ENCODE data around the gene SCIN.
"Not testable (repeated sequence)": the region's sequence is repeated elsewhere in the genome, so short reads cannot be mapped to it uniquely, and the experiment has no call there.

The SCIN gene

DNA sequence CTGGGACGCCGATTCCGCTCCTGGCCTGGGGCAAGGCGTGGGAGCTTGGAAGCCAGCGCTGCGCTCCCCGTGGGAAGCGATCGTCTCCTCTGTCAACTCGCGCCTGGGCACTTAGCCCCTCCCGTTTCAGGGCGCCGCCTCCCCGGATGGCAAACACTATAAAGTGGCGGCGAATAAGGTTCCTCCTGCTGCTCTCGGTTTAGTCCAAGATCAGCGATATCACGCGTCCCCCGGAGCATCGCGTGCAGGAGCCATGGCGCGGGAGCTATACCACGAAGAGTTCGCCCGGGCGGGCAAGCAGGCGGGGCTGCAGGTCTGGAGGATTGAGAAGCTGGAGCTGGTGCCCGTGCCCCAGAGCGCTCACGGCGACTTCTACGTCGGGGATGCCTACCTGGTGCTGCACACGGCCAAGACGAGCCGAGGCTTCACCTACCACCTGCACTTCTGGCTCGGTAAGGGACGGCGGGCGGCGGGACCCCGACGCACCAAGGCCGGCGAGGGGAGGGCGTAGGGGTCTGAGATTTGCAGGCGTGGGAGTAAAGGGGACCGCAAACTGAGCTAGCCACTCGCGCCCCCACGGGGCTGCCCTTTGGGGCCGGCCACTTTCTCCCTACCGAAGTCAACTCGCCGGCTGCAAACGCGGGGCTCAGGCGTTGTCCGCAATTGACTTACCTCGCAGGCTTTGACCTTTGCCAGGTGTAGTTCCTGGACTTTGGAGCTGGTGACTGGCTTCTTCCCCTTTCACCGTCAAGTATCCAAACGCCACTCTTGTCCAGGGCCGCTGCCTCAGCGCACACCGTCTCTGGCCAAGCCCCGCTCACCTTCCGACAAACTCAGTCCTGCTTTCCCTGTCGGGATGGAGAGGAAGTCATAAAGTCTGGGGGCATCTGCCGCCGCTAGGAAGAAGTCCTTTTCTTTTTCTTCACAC, at the start of gene SCIN:
SCIN (plus strand) TSS at position 187 of the 928 bp plus-strand sequence; CDS start at position 254, 67 bp downstream.
- peak; percentile 87 for DNase-seq

DNA sequence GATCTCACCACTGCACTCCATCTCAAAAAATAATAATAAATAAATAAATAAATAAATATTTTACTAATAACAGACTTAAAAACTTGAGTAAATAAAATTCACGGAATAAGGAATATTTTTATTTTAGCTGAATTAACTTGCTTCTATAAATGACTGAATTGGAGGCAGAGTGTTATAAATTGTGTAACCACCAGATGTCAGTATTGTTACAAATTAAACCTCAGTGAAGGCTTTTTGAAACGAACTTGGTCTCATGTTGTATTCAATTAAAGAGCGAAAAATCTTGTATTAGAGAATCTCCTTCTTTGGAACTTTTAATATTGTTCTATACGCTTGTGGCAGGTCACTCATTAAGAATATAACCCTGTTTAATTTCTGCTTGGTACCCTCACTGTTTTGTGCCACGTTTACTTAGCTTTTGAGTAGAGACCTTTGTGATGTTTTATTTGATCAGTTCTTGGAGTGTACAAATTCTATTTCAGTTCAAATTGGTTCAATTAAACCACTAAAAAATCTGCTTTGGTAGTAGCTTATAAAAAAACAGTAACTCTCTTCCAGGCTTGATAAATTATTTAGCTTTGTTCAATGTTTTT, 45.6 kb upstream of the SCIN start:
- DNase-seq, result peak; percentile 47

DNA sequence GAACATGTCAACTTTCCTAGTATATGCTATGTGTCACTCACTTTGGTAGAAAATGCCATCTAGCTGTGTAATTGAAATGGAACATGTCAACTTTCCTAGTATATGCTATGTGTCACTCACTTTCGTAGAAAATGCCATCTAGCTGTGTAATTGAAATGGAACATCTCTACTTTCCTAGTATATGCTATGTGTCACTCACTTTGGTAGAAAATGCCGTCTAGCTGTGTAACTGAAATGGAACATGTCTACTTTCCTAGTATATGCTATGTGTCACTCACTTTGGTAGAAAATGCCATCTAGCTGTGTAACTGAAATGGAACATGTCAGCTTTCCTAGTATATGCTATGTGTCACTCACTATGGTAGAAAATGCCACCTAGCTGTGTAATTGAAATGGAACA, 43.8 kb upstream of the SCIN start:
- not testable (repeated sequence) for DNase-seq

DNA sequence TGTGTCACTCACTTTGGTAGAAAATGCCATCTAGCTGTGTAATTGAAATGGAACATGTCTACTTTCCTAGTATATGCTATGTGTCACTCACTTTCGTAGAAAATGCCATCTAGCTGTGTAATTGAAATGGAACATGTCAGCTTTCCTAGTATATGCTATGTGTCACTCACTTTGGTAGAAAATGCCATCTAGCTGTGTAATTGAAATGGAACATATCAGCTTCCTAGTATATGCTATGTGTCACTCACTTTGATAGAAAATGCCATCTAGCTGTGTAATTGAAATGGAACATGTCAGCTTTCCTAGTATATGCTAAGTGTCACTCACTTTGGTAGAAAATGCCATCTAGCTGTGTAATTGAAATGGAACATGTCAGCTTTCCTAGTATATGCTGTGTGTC, 42.9 kb upstream of the SCIN start:
- not testable (repeated sequence) for DNase-seq

DNA sequence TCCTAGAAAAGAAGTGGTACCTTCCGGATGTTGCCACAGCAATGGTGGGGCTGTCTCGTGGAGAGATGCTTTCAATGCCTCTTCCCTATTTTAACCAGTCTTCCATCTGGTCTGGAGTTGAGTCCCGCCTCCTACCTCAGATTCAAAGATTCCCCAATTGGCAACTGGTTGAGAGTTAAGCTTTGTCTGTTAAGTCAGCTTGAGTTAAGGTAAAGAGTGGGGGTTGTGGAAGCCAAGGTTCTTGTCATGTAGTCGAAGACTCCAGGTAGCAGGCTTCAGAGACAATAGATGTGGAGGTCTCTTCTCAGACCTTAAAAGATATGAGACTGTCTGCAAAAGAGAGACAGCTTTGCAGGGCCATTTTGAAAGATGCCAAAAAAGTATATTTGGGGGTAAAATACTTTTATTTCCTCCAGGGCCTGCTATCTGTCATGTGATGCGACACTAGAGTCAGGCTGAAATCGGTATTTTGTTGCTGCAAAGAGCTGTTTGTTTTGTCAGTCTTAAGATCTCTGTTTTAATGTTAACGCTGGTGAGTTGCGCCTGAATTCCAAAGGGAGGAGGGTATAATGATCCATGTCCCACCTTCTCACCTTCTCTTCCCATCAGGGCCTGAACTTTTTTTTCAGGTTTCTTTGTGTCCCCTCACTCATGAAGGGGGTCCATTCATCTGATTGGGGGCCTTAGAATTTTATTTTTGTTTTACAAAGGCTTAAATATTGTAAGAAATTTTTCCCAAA, 40.4 kb upstream of the SCIN start:
- DNase-seq, result no peak

DNA sequence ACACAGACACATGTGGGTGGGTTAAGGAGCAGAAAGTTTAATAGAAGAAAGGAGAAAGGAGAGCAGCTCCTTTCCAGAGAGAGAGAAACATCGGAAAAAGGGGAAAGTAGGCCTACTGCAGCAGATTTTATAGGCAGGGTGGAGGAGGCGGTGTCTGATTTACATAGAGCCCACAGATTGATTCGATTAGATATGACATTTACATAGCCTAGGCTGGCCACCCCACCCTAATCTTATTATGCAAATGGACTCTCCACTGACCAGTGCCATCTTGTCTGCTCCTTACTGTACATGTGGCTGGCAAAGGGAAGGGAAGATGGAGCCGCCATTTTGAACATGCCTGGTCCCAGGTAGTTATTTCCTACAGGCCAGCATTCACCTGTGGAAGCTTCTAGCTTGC, 38.7 kb upstream of the SCIN start:
- no peak for DNase-seq

DNA sequence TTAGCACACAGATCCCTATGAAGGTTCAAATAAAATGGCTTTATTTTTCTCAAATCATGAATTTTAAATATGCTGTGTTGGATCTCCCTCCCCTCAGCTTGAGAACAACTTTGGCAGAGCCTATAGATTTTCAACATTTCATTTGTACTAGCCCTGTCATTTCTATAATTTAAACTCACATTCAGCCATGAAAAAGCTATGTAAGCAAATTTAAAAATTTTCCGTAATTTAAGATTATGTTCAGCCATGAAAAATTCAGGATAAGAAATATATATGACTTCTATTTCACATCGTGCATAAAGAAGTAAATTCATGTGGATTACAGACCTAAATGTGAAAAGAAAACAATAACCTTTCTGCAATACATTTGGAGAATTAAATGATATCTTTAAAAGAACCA, 36.5 kb upstream of the SCIN start:
- no peak for DNase-seq

DNA sequence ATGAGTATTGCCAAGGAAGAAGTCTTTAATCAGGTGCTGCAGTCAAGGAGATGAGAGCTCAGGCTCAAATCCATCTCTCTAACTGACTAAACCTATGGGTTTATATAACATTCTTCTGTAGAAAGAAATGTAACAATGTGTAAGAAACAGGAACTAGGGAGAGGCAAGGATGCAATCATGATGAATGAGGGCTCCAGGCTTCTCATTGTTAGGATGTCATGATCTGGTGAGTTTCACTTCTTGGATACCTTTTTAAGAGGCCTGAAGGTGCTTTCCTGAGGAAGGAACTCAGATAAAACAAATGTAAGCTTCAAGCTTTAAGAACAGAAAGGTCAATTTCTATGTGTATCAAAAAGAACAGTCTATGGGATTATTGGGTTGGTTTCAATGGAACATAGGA, 30.8 kb upstream of the SCIN start:
- no peak for DNase-seq

DNA sequence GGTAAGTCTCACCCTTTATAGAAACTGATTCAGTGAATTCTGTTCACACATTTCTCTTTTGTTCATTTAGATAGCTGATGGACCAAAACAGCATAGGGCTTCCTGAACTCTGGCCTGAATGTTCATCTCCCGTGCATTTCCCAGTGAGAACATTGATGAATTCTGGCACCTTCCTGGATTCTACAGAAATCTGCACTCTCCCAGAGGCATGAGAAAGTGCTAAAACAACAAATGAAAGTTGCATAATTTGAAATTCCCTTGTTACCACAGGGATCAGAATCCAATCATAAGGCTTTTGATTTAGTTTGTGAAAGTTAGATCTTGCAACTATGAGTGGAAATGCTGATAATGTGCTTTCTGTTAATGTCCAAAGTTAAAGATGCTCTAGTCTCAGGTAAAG, 29.7 kb upstream of the SCIN start:
- DNase-seq, result no peak

DNA sequence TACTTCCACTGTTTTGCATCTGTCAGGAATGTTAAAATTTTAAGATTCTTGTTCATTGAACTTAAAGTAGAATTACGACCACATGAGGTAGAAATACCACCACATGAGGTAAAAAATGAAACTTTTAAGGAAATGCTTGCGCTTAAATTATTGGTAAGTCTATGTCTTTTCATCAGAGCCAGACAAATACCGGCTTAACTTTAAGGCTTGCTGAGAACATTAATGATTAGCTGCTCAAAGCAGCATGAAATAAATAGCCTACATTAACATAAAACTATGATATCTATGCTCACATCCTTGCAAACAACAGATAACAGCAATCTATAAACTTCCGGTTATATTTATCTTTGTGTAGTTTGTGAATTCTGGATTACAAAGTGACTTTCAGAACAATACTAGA, 26.9 kb upstream of the SCIN start:
- no peak for DNase-seq

DNA sequence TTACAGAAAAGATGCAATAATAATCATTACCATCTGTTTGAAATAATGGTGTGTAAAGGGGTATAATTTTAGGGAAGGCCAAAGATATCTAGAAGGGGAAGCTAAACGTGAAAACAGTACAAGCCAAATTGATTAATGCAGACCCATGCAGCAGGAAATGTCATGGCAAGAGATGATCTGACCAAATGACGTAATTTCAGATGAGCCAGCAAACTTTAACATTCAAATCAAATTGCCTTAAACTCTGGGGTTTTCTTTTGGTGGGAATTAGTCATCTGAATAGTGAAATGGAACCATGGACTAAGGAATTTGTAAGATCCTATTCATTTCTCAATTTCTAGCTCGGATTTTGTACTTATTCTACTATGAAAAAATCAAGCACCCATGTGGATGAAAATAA, 21.4 kb upstream of the SCIN start:
- no peak for DNase-seq

DNA sequence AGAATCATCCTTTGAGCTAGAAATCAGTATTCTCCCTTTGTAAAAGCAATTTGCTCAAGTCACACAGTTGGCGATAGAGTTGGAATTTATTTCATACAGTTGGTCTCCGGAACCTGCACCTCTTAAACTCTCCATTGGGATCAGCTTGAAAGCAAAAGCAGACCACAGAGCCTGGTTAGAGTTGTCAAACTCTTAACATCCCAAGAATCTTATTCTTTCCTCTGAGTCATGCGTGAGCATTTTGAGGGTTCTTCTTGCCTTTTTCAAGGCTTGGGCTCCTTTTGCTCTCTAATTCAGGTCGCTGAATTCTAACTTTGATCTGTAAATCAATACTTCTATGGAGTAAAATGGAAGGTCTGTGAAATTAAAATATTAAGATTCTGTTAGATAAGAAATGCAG, 19.6 kb upstream of the SCIN start:
- DNase-seq, result no peak

DNA sequence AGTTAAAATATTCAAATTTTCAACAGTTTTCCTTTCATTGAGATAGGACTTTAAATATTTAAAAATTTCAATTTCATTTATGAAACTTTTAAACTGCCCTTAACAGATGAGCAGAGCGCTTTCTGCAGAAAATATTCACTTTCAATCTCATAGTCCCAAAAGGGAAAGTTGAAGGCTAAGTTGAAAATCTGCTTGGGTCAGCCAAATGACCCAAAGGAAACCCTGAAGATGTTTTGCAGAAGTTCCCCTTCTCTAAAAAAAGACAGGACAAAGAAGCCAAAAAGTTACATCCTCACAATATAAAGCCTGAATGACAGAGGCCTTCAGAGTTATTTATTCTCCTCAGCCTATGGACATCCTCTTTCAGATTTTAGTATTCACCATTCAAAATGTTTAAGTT, 17.6 kb upstream of the SCIN start:
- DNase-seq, result no peak

DNA sequence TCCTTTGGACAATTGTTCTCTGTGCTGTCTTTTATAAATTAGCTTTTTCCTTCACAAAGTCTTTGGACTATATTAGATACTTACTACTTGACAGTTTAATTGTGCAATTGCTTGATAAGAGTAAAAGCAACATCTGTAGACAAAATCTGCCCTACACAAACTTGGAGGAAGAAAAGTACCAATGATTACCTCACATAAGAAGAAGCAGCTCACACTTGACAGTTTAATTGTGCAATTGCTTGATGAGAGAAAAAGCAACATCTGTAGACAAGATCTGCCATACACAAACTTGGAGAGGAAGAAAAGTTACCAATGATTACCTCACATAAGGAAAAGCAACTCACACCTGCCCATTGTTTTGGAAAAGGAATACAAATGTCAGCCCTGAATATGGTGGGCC, 17.1 kb upstream of the SCIN start:
- DNase-seq, result no peak

DNA sequence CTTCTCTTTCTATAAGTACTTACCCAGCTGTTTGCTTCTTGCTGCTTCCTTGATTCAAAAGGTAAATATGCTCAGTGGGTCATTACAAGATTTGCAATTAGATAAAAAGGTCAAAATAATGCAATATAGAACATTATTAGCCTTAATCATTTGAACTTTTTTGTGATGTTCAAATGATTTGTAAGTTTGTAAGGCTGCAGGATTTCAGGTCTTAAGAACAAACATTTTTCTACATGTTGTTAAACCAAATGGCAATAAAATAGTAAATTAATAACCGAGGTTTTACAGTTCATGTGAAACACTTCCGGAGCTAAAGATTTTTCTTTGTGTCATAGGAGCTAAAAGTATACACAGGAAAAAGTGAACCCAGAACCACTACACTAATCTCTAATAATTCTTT, 16.2 kb upstream of the SCIN start:
- DNase-seq, result no peak

DNA sequence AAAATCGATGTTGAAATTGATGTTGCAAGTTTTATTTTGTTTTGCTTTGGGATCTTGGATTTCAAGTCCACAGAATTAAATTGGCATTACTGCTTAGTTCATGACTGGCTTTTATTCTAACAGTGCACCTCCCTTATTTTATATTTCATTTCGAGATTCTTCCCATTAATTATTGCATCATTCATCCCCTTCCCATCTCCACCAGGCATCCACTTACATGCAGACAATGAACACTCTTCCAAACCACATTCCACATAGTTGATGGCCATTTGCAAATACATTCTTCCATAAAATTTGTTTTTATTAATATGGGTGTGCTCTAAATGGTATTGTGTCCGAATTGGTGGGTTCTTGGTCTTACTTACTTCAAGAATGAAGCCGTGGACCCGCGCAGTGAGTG, 15.6 kb upstream of the SCIN start:
- no peak for DNase-seq

DNA sequence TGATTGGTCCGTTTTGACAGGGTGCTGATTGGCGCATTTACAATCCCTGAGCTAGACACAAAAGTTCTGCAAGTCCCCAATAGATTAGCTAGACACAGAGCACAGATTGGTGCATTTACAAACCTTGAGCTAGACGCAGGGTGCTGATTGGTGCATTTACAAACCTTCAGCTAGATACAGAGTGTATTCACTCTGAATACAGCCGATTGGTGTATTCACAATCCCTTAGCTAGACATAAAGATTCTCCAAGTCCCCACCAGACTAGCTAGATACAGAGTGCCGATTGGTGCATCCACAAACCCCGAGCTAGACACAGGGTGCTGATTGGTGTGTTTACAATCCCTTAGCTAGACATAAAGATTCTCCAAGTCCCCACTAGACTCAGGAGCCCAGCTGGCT, 14.8 kb upstream of the SCIN start:
- DNase-seq, result not testable (repeated sequence)

DNA sequence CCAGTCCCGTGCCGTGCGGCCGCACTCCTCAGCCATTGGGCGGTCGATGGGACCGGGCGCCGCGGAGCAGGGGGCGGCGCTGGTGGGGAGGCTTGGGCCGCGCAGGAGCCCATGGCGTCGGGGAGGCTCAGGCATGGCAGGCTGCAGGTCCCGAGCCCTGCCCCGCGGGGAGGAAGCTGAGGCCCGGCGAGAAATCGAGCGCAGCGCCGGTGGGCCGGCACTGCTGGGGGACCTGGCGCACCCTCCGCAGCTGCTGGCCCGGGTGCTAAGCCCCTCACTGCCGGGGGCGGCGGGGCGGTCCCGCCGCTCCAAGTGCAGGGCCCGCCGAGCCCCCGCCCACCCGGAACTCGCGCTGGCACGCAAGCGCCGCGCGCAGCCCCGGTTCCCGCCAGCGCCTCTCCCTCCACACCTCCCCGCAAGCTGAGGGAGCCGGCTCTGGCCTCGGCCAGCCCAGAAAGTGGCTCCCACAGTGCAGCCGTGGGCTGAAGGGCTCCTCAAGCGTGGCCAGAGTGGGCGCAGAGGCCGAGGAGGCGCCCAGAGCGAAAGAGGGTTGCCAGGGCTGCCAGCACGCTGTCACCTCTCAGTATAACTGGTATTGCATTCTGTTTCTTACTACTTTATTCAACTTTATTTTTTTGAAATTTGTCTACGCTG, 14.3 kb upstream of the SCIN start:
- DNase-seq, result not testable (repeated sequence)

DNA sequence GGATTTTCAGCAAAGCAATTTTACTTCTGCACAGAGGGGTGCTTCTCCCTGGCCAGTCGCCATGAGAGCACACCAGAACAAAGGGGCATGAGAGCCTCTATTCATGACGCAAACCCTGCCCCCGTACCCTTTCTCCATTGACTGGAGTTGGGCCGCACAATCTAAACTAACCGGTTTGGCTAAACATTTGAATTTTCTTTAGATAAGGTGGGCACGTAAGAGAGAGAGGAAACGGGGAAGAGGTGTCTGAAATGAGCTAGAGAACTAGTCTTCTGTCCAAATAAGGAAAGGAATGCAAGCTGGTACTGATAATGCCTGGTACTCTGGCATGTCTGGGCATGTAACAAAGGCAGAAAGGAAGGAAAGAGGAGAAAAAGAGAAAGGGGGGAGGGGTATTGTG, 13.2 kb upstream of the SCIN start:
- DNase-seq, result no peak

DNA sequence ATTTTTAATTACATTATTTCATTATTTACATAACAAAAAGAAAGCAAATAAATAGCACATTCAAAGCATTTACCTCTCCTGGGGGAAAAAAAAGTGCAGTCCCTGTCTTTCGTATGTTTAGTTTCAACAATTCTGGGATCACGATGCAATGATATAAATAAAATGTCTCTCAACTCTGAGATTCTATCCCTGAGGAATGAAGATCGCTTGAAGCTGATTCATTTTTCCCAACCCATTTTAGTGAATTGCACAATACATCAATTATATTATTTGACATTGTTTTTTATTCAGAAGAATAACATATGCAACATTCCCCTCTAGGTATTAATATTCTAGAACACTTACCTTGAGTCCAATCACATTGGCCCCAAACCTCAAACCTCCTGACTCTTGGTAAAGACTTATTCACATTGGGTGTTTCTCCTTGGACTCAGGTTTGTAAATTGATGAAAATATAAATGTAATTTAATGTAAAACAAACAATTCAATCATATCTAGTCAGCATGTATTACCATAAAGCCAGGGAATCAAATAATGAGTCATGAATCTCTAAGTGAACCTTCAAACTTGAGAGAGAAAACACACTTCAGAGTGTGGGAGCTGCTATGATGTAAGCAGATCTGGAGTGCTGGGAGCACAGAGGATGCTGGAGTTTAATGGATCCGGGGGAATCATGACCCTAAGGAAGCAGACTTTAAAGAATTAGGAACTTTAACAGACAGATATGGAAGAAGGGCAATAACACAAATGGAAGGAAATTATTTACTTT, 5.3 kb upstream of the SCIN start:
- no peak for DNase-seq

DNA sequence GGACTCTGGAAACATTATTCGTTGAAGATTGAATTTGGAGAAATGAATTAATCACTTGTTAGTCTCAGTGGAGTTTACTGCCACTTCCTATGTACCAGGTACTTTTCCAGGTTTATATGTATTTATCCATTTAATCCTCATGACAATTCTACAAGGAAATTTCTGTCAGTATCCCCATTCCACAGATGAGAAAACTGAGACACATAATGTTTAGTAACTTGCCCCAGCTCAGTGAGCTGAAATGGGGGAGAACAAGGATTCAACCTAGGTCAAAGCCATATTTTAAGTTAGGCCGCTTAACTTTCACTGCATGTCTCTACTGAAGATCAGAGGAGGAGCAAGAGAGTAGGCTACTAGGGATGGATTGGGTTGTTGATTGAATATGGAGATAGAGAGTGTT, 4.6 kb upstream of the SCIN start:
- no peak for DNase-seq

DNA sequence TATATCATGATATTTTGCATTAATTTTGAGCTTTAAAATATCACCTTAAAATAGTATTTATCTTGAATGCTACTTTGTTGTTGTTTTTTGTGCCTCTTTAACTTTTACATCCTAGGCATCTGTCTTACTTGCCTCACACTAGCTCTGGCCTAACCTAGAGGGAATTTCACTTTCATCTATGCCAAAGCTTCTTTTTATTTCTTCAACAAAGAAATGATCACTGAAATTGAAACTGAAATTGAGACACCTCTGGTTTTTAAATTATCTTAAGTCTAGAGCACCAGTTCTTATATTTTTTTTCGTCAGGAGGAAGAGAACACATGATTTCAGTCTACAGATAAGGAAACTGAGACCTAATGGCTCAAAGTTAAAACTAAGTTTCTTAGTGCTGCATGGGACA, 3.5 kb upstream of the SCIN start:
- no peak for DNase-seq

DNA sequence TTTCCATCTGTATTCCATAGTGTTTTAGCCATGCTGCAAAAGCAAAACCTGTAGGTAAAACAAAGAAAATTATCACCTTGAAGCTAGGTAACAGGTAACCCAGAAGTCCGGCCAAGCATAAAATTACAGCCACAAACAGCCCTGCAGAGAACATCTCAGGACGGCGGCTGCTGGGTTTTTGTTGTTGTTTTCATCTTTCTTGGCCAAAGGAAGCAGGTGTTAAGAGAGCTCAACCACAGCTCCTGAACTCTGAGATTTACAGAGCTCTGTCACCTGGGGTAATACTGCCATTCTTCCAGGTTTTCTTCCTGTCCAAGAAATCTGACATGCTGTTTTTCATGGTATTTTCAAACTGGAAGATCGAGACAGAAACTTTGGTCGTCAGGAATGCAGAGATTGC, 847 bp upstream of the SCIN start:
- DNase-seq, result peak; percentile 5

All from NCI-H1092 (cell line).